Stimulated activated CD8-positive, alpha-beta memory T cell treated with anti-CD3 and anti-CD28 coated beads, Interleukin-15, amount 100 ng/mL, for 24 hours (primary cell): ENCODE measurements around the gene SPOCK1.

Experiments used
- DNase-seq: peaks from one replicate; pipeline ENCODE4 v3.0.0-alpha.2; 2020; ENCODE audit warnings: low read depth

The SPOCK1 gene

DNA sequence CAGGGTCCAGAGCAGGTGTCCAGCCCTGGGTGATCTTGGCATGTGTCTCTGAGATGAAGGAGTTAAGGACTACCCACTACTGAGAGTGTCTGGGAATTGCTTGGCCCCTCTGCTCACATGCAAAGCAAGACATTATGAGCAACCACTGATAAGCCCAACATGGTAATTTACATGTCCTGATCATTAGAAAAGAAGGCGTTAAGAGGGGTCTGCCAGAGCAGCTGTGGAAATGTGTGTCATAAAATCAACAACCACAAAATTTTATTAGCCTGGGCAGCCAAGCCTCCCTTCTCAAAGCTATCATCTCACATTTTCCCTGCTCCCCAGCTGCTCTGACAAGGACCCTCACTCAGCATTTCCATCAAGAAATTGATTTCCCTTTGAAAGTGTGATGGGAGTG lies 351.0 kb downstream of the SPOCK1 start:
- no peak for DNase-seq

DNA sequence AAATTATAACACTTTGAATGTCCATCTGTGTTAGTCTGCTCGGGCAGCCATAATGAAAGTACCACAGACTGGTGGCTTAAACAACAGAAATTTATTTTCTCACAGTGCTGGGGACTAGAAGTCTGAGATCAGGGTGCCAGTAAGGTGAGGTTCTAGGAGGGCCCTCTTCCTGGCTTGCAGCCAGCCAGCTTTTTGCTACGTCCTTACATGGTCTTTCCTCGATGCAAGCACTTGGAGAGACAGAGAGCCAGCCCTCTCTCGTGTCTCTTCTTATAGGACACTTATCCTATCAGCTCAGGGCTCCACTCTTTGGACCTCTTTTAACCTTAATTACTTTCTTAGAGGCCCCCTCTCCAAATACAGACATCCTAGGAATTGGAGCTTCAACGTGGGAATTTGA lies 351.8 kb downstream of the SPOCK1 start:
- DNase-seq, result no peak

DNA sequence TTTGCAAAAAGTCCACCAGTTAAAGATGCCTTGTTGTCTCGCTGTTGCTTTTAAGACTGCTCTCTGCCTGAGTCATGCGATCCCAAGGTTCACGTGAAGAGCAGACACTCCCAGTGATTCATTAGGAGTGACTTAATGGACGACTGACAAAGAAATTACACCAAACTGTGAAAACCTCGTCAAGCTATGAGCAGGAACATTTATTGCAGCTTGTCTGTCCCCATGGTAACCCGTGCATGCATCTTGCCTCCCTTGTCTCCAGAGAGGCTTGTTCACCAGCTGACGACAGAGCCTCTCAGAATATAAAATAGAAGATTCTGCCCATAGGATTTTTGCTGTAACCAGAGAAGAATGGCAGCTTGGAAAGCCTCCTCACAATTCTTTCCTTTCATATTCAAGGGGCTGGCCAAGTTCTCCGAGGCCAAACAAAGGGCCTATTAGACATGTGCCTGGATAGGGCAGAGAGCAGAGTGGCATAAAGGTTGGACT lies 352.7 kb downstream of the SPOCK1 start:
- no peak for DNase-seq

DNA sequence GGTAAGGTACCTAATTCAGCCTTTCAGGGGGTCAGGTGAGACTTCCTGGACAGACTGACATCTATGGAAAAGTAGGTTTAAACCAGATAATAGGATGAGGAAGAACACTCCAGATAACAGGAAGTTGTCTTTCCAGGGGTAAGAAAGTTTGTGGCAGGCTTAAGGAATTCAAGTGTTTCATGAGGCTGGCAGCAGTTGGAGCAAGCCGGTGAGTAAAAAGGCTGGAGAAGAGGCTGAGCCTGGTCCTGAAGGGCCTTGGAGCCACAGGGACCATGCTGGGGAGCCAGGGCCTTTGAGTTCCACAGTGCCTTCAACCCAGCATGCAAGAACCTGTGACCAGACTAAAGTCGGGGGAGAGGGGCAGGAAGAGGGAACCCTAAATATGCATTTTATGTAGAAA lies 353.4 kb downstream of the SPOCK1 start:
- DNase-seq, result no peak

DNA sequence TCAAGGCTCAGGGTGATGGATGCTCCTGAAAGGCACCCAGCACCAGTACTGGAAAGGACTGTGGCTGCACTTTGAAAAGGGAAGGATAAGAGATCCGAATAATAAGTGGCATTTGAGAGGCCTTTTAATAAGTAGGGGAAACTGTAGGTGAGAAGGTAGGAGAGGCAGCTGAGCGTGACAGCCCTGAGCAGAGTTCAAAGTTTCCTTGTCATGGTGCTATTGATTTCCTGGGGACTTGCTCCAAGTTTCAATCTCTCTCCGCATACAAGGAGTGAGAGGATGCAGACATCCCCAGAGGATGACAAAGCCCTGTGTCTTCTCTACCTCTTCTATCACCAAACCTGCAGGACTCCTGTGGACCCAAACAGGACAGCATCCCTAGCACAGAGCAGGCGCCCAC lies 354.5 kb downstream of the SPOCK1 start:
- DNase-seq, result no peak

DNA sequence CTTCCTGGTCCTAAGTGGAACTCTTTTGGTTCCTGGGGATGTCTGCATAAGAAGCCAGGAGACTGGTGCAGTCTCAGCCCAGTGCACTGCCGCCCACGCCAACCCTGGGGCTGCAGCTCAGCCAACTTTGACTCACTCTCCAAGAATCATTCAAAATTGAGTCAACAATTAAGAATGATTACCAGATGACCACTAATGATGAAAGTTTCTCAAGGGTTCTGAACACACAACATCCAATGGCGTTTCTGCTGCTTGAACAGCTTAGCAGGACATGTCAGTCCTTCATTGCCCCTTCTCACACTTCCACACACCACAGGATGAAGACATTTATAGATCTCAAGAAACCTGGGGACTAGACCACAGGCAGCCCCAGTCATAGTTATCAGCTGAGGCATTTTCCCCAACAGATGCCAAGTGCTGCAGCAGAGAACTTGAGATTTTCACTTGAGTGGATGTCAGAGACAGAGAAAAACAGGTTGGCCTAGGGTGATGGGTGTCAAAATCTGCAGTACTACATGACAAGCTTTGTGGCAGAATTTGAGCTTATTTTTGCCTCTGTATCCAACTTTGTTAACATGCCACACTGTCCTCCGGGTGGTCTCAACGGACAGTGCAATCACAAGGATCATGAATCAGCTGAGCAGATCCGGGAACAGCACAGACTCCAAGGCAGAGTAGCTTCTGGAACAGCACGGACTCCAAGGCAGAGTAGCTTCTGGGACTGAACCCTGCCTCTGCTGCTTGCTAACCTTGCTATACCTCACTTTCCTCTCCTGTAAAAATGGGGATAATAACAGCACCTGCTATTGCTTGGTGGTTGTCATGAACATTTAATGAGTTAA lies 356.1 kb downstream of the SPOCK1 start:
- no peak for DNase-seq

DNA sequence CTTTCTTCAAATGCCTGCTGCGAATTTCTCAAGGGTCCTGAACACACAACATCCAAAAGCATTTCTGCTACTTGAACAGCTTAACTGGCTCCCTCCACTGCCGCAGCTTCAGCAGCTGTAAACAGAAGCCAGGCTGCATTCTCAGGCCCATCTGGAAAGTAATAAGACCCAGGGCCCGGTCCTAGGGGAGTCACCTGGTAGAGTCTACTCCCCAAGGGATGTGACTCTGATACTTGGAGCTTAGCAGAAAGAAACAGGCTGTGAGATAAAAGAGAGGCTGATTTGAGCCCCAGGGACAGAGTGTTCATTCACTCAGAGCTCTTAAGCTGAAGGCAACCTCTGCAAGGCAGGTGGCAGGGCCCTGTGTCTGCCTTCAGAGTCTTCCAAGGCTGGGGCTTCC lies 356.8 kb downstream of the SPOCK1 start:
- DNase-seq, result no peak

DNA sequence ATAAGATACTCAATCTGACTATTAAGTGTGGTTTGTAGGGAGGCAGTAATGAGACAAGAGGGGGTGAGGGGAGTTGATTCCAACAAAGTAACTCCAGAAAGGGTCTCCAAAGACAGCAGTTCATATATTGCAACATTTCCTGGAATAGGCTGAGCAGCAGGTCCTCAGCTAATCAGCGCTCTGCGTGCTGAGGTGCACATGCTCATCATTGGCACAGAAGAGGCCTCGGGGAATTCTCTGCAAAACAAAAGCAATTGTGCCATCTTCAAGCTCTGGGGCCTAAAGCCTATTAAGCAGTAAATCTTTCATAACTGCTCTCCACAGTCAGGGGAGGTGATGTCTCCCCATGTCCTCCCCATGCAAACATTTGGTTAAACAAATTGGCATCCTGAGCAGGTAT lies 357.3 kb downstream of the SPOCK1 start:
- no peak for DNase-seq

DNA sequence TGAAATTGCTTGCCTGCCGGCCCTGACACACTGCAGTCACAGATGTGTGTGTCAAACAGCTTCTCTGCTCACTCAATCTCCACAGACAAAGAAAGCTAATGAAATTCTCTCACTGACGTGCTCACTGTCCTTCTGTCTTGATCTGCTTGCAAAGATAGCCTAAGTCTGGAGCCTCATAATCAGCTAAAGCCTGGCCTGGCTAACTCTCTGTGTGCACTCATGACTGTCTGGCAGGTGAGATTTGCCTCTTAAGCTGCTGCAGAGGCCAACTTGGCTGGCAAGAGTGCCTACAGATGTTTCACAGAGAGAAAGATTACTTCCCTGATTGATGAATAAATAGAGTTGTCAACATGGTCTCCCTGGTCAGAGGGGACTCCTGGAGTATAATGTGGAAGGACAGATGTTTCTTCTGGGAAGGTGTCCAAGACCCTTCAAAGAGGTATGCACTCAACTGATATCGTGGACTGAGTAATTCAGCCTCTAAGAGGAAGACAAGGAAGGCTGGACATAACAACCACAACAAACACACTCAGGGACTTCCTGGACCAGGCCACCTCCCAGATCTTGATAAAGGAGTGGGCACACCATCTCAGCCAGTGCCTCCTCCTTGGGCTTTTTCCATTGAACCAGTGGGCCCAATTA lies 362.0 kb downstream of the SPOCK1 start:
- DNase-seq, result no peak

DNA sequence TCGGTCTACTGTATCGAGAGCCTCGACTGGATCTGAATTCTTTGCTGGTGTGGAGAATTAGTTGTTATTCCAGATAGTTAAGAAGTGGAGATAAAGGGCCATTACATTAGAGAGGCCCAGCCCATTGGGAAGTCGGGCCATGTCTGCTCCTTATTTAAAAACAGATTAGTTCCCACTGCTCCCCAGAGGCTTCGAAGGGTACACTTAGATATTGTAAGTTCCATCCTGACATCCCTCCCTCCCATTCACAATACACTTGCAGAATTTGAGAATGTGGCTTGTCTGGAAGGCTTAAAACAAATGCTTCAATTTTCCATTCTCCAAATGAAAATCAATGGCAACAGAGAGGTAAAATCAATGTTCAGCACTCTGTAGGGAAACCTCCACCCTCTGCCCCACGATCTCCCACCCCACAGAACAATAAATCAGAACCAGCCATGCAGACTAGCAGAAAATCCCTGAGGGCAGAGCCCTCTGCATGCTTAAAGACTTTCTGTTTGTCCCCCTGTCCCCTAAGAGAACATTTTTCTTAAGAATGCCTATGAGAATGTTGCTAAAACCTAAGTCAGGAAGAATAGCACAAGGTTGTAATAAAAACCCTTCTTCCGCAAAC lies 364.1 kb downstream of the SPOCK1 start:
- DNase-seq, result no peak

DNA sequence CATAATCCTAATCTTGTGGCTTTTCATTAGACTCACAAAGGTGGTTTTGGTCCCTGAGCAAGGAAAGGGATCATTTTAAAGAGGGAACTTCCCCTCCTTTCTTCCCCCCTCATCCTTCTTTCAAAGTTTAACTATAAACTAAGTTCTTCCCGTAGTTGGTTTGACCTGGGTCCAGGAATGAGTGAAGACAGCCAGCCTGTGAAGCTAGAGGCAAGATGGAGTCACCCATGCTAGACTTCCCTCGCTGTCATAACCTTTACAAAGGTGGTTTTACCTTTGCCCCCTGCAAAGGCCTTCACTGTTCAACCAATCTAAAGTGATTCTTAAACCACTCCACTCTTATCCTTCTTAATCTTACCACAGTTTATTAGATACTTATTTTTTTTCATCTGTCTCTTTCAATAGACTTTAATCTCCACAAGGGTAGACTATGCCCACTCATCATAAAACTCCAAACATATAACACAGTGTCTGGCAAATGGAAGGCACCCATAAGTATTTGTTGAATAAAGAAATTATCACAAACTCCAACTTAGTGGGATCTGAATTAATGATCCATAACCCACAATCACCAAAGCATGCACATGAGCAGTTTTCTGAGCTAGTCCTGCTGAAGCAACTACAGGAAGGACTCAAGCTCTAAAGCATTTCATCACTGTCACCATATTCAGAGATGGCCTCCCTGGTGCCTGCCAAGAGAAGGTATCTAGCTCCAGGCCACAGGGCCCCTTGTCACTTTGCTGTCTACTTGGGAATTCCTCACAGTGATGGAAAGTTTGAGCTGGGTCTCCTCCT lies 369.0 kb downstream of the SPOCK1 start:
- DNase-seq, result no peak

DNA sequence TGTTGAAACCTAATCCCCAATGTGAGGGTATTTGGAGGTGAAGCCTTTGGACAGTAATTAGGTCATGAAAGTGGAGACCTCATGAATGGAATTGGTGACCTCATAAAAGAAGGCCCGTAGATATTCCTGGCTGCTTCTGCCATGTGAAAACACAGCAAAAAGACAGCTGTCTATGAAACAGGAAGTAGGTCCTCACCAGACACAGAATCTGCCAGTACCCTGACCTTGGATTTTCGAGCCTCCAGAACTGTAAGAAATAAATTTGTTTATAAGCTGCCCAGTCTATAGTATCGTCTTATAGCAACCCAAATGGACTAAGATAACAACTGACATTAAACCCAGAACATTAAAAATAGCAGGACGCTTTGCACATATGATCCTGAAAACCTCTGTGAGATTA lies 371.1 kb downstream of the SPOCK1 start:
- no peak for DNase-seq

DNA sequence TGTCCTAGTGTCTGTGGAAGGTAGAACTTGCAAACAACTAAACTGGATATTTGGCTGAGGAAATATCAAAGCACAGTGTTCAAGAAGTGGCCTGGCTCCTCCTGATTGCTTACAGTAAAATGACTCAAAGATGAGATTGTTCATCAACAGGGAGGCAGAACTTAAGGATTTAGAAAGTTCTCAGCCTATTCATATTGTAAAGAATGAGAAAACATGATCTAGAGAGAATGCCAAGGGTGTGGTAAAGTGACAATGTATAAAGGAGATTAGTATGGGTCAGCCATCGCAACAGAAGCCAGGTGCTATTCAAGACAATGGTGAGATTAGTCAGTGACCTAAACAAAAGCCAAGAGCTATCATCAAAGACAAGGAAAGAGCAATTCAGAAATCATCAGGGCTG lies 372.3 kb downstream of the SPOCK1 start:
- DNase-seq, result no peak

DNA sequence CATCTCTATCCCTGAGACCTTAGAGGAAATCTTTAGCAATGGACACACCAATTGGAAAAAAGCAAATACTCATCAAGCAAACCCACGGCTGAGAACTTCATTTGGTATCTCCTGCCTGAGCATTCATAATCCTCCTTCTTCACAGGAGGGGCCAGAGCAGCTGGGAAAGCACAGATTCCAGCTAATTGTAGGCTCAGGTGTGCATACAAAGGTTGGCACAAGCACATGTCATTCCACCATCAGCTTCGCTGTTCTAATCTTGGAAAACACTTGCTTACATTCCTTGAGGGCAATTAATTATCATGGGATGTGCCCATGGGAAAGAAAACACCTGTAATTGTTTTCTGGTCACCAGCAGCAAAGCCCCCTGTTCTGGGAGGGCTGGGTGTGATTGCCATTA lies 376.6 kb downstream of the SPOCK1 start:
- DNase-seq, result no peak

DNA sequence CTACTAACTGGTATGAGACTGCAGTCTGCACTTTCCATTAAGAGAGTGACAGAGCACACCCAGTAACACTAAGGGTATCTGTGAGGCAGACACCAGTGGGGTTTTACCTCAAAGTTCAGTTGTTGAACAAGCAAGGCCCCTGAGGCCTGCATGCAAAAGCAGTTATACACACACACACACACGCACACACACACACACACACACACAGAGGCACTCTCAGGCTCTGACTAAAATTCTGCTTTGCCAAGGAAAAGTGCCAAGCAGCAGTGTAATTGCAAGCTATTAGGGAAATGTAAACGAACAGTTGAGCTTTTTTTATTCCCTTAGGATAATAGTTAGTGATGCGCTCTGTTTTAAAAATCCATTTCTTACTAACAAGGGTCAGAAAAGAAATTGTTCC lies 377.1 kb downstream of the SPOCK1 start:
- DNase-seq, result no peak

DNA sequence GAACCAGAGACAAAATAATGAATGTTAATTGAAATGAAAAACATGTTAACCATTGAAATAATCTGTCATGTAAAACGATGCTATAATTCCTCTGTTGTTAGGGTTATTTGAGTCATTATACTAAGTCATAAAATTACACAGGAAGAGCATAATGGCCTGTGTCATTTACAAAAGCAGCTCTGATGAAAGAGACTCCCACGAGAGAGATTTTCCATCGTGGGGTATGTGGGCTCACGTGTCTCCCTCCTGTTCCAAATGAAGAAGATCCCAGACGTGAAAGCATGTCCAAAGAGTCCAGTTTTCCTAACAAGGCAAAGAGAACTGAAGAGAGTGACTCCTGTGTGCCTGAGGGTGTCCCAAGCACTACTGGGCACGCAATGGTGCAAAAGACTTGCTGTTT lies 379.8 kb downstream of the SPOCK1 start:
- no peak for DNase-seq

DNA sequence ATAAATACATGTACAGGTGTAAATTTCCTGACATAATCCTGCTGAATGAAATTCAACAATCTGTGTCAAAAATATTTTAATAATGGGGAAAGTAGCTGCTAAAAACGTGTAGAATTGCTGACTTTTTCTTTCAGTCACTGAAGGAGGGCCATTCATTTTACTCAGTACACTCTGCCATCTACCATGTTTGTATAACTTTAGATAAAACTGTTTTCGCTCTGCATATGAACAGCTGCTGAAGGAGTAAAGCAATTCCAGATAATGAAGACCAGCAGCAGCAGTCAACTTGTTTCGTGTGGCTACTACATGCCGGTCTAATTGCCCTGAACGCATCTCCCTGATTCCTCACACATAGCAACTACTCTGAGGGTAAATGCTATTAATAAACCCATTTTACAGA lies 380.5 kb downstream of the SPOCK1 start:
- DNase-seq, result no peak

DNA sequence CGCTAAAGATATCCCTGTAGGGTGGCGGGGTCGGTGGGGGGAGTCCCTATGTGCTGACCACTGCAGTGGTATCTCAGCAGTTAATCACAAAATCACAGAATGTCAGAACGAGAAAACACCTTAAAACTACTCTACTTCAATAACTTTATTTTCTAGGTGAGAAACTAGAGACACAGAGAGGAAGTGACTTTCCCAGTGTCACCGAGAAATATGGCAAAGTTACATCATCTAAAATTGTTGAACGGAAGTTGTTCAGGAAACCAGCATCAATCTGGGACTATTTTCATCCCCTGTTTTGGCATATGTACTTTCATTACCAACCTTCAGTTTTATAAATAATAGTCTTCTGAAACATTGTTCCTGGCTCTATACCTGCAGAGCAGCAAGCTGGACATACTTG lies 384.0 kb downstream of the SPOCK1 start:
- DNase-seq, result no peak

DNA sequence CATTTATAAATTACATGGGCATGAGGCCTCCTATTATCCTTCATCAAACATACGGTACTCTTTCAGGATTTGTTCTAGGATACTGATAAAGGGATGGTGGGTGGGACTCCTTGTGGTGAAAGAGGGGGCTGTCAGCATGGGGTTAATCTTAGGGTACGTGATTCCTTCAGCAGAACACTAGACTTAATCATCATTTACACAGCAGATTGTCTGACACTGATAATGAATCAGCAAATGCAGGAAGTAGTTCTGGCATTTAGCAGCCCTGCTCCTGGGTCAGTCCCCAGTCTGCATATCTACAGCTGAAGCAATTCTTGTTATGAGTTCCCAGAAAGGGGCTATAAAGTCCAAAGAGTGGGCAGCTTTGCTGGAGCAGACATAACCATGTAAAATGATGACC lies 384.6 kb downstream of the SPOCK1 start:
- no peak for DNase-seq

DNA sequence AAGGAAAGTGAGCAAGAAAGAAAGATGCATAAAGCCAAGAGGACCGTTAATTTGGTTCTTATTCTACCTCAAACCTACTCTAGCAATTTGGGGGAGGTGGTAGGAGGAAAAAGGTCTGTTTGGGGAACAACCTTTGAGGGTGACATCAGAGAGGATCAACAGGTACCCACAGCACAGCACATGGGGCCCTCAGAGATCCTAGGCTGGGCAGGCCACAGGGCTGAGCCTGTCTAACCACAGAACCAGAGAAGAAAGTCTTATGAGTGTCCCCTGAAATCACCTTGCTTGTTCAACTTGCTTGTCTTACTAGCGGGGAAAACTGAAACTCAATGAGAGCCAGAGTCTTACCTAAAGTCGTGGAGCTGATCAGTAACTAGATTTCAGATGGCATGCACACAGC lies 385.2 kb downstream of the SPOCK1 start:
- DNase-seq, result no peak

DNA sequence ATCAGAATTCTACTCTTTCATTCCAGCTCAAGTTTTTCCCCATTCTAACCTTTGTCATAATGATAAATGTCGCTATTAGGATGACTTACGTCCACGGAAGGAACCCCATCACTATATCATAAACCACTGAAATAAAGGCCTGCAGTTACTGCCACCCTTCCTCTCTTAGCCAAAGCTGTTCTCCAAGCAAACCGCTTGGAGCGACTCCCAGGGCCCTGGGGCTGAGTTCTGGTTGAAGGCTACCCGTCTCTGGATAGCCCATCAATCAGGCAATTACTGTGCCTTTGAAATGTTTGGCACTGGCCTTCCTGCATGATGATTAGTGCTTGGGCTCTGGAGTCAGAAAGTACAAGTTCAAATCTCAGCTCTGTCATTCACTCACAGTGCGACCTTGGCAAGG lies 386.0 kb downstream of the SPOCK1 start:
- no peak for DNase-seq

DNA sequence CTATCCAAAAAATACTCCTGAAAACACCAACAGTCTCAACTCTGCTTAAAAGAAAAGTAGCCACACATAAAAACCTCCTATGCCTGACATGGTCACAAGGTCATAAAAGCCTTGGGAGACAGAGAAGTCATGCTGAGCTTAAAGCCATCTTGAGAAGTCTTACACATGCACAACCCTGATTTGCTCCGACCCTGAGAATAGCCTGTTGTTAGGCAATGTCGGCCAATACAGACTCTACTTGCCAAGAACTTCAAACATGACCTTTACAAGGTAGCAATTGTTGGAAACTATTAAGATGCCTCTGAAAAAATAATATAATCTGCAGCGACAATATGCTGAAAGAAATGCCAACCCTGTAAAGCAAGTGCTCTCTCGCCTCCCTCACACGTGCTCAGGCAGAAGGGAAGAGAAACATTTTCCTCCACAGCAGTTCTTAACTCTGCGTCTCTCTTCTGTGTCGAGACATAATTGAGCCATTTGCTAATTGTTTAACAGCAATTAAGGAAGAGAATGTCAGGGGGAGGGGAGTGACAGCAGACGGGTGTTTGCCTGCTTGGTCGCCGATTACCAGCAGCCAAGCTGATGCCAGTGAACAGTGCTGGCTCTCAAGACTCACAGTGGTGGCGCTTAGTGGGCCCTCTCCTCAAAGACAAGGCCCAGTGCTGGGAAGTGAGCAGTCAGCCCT lies 393.6 kb downstream of the SPOCK1 start:
- no peak for DNase-seq
